ENCODE results near the gene NFKBIB.

Gene NFKBIB, protein sequence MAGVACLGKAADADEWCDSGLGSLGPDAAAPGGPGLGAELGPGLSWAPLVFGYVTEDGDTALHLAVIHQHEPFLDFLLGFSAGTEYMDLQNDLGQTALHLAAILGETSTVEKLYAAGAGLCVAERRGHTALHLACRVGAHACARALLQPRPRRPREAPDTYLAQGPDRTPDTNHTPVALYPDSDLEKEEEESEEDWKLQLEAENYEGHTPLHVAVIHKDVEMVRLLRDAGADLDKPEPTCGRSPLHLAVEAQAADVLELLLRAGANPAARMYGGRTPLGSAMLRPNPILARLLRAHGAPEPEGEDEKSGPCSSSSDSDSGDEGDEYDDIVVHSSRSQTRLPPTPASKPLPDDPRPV

GRCh38 chr19:38899447-38900201 lies at the start of gene NFKBIB, which contains the start of gene SIRT2:
Gene NFKBIB (plus strand): TSS chr19:38899969. CDS start chr19:38900033, 64 bp downstream.
Gene SIRT2 (minus strand): TSS chr19:38899618. CDS start chr19:38899521, 97 bp downstream.
- TF ChIP-seq, protein P1, sequence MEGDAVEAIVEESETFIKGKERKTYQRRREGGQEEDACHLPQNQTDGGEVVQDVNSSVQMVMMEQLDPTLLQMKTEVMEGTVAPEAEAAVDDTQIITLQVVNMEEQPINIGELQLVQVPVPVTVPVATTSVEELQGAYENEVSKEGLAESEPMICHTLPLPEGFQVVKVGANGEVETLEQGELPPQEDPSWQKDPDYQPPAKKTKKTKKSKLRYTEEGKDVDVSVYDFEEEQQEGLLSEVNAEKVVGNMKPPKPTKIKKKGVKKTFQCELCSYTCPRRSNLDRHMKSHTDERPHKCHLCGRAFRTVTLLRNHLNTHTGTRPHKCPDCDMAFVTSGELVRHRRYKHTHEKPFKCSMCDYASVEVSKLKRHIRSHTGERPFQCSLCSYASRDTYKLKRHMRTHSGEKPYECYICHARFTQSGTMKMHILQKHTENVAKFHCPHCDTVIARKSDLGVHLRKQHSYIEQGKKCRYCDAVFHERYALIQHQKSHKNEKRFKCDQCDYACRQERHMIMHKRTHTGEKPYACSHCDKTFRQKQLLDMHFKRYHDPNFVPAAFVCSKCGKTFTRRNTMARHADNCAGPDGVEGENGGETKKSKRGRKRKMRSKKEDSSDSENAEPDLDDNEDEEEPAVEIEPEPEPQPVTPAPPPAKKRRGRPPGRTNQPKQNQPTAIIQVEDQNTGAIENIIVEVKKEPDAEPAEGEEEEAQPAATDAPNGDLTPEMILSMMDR (conservative IDR thresholded peaks at IDR 0.05; ENCODE audit: low read depth), result no peak
- CTCF ChIA-PET, result no interaction called here
- POLR2A ChIA-PET (ENCODE audit: low non-redundant PET), result interaction anchor here (0.7 kb wide), 1 partner anchor 30 kb away, joined by 3 read pairs; no protein-coding TSS in a partner anchor

GRCh38 chr19:38850436-38850975 lies 49.3 kb upstream of the NFKBIB start:
- peak; percentile 99 for DNase-seq (ENCODE audit: low spot score)
- POLR2A ChIA-PET (ENCODE audit: low non-redundant PET), result interaction anchor here (1.3 kb wide), 1 partner anchor 80 kb away, joined by 3 read pairs; the partner anchor contains the start of genes MRPS12 and SARS2
- CTCF ChIA-PET, result interaction anchor here (0.6 to 1.2 kb wide), 4 partner anchors 42 to 80 kb away, joined by 3 to 4 read pairs (median 4); partner anchors contain the start of genes MRPS12 and SARS2
- TF ChIP-seq, protein P1 (conservative IDR thresholded peaks at IDR 0.05; ENCODE audit: low read depth), result no peak
- H3K27ac ChIP-seq, result peak overlapping the region; percentile 99

More at GRCh38 chr19:38899447-38900201, at the start of gene NFKBIB, which contains the start of gene SIRT2:
- peak; percentile 99 for DNase-seq (ENCODE audit: low spot score)
- H3K27ac ChIP-seq, result peak within 1 kb of the TSS; percentile 72

- CTCF ChIA-PET, result interaction anchor here (0.6 to 1.2 kb wide), 5 partner anchors 38 to 79 kb away, joined by 3 to 6 read pairs (median 4); partner anchors contain the start of genes MRPS12 and SARS2
- no peak for DNase-seq (ENCODE audit: low spot score)
- peak overlapping the region; percentile 99 for H3K27ac ChIP-seq
- TF ChIP-seq, protein P1 (conservative IDR thresholded peaks at IDR 0.05; ENCODE audit: low read depth), result no peak
- POLR2A ChIA-PET (ENCODE audit: low non-redundant PET), result interaction anchor here (1.0 to 1.3 kb wide), 2 partner anchors 20 to 80 kb away, joined by 3 read pairs; partner anchors contain the start of genes ECH1, MRPS12 and SARS2
These were observed 48.7 kb upstream of the NFKBIB start for GRCh38 chr19:38850976-38851621.

DNA sequence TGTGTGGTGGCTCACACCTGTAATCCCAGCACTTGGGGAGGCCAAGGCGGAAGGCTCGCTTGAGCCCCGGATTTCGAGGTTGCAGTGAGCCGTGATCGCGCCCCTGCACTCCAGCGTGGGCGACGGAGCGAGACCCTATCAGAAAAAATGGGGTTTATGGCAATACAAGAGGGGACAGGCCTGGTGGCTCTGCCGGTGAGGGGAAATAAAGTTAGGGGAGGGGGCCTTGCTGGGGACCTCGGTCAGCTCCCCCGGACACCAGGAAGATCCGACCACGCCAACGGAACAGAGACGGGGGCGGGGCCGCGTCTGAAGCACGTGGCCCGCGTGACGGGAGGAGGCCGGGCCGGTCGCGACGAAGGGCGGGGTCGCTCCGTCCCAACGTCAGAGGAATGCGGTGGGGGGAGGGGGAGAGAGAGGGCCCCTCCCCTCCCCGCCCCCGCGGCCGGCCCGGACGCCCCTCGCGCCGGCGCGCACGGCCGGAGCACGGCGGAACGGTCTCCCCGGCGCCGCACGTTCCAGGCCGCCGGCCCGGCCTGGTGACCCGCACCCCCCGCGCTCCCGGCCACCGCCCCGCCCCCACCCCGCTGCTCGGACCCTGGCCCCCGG lies 48.0 kb upstream of the NFKBIB start:
- H3K27ac ChIP-seq, result peak overlapping the region; percentile 99
- ChIA-PET CTCF (interaction anchor here (0.7 to 1.2 kb wide), 2 partner anchors 37 to 78 kb away, joined by 4 to 6 read pairs; partner anchors contain the start of genes MRPS12 and SARS2), POLR2A (ENCODE audit: low non-redundant PET) (interaction anchor here (1.0 to 1.3 kb wide), 2 partner anchors 20 to 79 kb away, joined by 3 read pairs; partner anchors contain the start of genes ECH1, MRPS12 and SARS2)
- peak; percentile 91 for DNase-seq (ENCODE audit: low spot score)
- TF ChIP-seq, protein P1 (conservative IDR thresholded peaks at IDR 0.05; ENCODE audit: low read depth), result no peak

DNA sequence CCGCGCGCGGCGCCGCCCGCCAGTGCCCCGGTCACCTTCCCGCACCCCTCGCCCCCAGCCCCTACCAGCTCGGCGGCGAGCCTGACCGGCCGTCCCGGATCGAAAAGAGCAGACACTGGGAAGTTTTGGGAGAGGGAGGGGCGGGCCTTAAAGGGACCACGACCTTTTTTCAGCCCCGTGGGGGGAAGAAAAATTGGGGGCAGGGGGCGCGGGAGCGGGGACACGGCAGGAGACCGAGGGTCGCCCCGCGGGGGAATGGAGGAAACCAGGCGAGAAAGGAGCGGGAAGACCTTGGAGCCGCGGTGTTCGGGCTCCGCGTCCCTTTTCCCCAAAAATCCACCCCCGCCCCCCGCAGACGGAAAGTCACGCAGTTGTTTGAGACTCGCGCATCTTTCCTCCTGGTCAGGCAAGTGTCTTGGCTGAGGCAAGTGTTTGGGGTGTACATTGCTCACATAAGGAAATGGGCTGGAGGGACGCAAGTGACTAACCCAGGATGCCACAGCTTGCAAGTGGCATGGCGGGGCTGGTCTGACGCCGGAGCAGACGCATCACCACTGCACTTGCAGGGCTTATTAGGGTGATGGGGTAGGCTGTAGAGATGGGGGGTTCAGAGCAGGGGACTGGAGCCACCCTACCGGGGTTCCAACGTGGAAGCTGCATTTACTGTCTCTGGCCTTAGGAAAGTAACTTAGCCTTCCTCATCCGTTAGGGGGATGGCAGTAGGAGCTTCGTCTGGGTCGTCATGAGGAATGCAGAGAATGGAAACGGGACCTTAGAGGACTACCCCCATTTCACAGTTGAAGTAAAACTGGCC lies 47.3 kb upstream of the NFKBIB start:
- ChIA-PET POLR2A (ENCODE audit: low non-redundant PET) (interaction anchor here (0.7 to 1.0 kb wide), 2 partner anchors 13 to 21 kb away, joined by 3 read pairs; partner anchors contain the start of gene ECH1), CTCF (interaction anchor here (1.3 kb wide), 1 partner anchor 35 kb away, joined by 6 read pairs; no protein-coding TSS in a partner anchor)
- DNase-seq (ENCODE audit: low spot score), result peak; percentile 47
- H3K27ac ChIP-seq, result peak overlapping the region; percentile 99
- TF ChIP-seq, protein P1 (conservative IDR thresholded peaks at IDR 0.05; ENCODE audit: low read depth), result no peak

Data from RWPE1 (cell line).